Measurements from ENCODE around the gene KASH5.

- TF ChIP-seq POLR2A (IDR thresholded peaks at IDR 0.05; ENCODE audit: low read depth, low read length): no peak
- TF ChIP-seq POLR2AphosphoS5 (IDR thresholded peaks at IDR 0.05; ENCODE audit: low read depth, low read length): no peak
Measured at GRCh38 chr19:49462492-49462891, 74.4 kb downstream of the KASH5 start.
